Neural progenitor cell (in vitro differentiated cells): ENCODE results near the gene METRNL. TPM values are rescaled to one million over a fixed set of nuclear protein-coding genes. Genes with fewer than 3 reads are reported as not detected.
"Not testable (repeated sequence)": the region's sequence is repeated elsewhere in the genome, so short reads cannot be mapped to it uniquely, and the experiment has no call there.

Experiments
- DNase-seq: peaks from one replicate; pipeline ENCODE4 v3.0.0-alpha.2; 2016; ENCODE audit warnings: low spot score
- H2AFZ ChIP-seq: fragments of 200-600 bp; sonication (generic); replicated peaks from 2 replicates; pipeline ENCODE4 v1.6.1; 2016; ENCODE audit warnings: antibody characterized with exemption
- H3F3A ChIP-seq: fragments of 200-600 bp; sonication (generic); 2 replicates; pipeline ENCODE4 v1.6.1; 2016; ENCODE audit warnings: antibody characterized with exemption, low read depth
- H3K27ac ChIP-seq: fragments of 200-600 bp; sonication (generic); 2 replicates; pipeline ENCODE4 v1.5.1; 2016; ENCODE audit warnings: mild to moderate bottlenecking
- H3K27me3 ChIP-seq: fragments of 200-600 bp; sonication (generic); 2 replicates; pipeline ENCODE4 v1.6.1; 2016; ENCODE audit warnings: mild to moderate bottlenecking, moderate library complexity
- H3K36me3 ChIP-seq: fragments of 200-600 bp; sonication (generic); 2 replicates; pipeline ENCODE4 v1.5.1; 2016
- H3K4me1 ChIP-seq: fragments of 200-600 bp; sonication (generic); 2 replicates; pipeline ENCODE4 v1.6.1; 2016; ENCODE audit warnings: mixed run types
- H3K4me2 ChIP-seq: fragments of 200-600 bp; sonication (generic); 2 replicates; pipeline ENCODE4 v1.6.1; 2016
- H3K4me3 ChIP-seq: fragments of 200-600 bp; sonication (generic); 2 replicates; pipeline ENCODE4 v1.5.1; 2016
- H3K79me2 ChIP-seq: fragments of 200-600 bp; sonication (generic); 2 replicates; pipeline ENCODE4 v1.6.1; 2016; ENCODE audit warnings: low read depth
- H3K9ac ChIP-seq: fragments of 200-600 bp; sonication (generic); 2 replicates; pipeline ENCODE4 v1.6.1; 2016
- H3K9me3 ChIP-seq: fragments of 200-600 bp; sonication (generic); 2 replicates; pipeline ENCODE4 v1.5.1; 2016; ENCODE audit warnings: low read depth
- H4K20me1 ChIP-seq: fragments of 200-600 bp; sonication (generic); 2 replicates; pipeline ENCODE4 v1.6.1; 2016; ENCODE audit warnings: low read depth
- H3K27ac Mint-ChIP-seq: 3 replicates; pipeline ENCODE4 v1.8.0; 2021; ENCODE audit warnings: mixed read lengths
- H3K27me3 Mint-ChIP-seq: 2 replicates; pipeline ENCODE4 v1.8.0; 2022; ENCODE audit warnings: low read depth, mild to moderate bottlenecking, inconsistent platforms, moderate library complexity, mixed read lengths; ENCODE audit not compliant: insufficient read depth
- H3K36me3 Mint-ChIP-seq: 3 replicates; pipeline ENCODE4 v1.8.0; 2021; ENCODE audit warnings: mixed read lengths
- H3K4me1 Mint-ChIP-seq: 3 replicates; pipeline ENCODE4 v1.8.0; 2021; ENCODE audit warnings: mixed read lengths
- H3K4me3 Mint-ChIP-seq: 3 replicates; pipeline ENCODE4 v1.8.0; 2021; ENCODE audit warnings: mild to moderate bottlenecking, moderate library complexity, mixed read lengths
- H3K9me3 Mint-ChIP-seq: 3 replicates; pipeline ENCODE4 v1.8.0; 2020; ENCODE audit warnings: mixed read lengths
- EZH2 ChIP-seq: fragments of 200-600 bp; sonication (generic); IDR thresholded peaks from 2 replicates; pipeline ENCODE4 v1.6.1; 2017; ENCODE audit warnings: antibody characterized with exemption, mild to moderate bottlenecking, moderate library complexity
- EZH2phosphoT487 ChIP-seq: fragments of 200-600 bp; sonication (generic); IDR thresholded peaks from 2 replicates; pipeline ENCODE4 v1.6.1; 2017; ENCODE audit warnings: antibody characterized with exemption
- total RNA-seq: library from RNA; depleted of rRNA; stranded (reverse); fragments of >200 nt; gene quantifications from 2 replicates; pipeline ENCODE4 v1.2.3, GENCODE V29; 2015; ENCODE audit warnings: low replicate concordance
- TF ChIP-seq, protein P1 (sequence below): fragments of 200-600 bp; sonication (generic); IDR thresholded peaks from 2 replicates; pipeline ENCODE4 v1.5.1; 2017; ENCODE audit warnings: antibody characterized with exemption, mild to moderate bottlenecking

The METRNL gene
- total RNA-seq, 1 donor from 2014 or later, result 3.6 TPM

DNA sequence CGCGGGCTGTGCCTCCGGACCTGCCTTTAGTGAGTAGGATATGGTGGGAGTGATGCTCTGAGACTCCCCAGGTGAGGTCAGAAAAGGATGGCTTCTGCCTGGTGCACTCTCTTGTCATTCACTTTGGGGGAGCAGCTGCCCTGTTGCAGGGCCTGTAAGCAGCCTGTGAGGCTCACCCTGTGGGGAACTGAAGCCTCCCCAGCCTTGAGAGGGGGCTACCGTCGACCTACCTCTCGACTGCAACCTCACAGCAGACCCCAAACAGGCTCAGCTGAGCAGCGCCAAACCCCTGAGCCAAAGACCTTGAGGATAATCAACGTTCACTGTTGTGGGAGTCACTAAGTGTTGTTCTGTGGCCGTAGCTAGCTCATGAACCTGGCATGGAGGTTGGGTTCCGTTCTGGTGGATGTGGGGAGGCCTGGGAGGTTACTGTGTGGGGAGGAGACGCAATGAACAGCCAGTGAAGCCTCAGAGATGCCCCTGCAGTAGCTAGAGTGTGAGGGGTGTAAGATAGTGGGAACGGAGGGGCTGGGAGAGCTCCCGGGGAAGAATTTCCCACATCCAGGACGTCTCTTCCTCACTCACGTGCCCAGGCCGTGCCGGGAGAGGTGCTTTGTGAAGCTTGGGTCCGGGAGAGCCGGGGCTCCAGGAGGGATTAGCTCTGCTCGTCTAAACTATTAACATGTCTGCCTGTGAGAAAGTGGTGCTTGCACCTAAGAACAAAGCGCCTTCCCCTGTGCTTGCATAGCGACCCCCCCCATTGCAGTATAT lies 38.8 kb downstream of the METRNL start:
- Histone ChIP-seq H3K27me3 (peaks cover 53% of the 10 kb centered on the region), H3K4me2 (no peak overlapping the region), H3K9me3 (no peaks in the 10 kb centered on the region), H2AFZ (peak overlapping the region; percentile 18), H3K9ac (no peak overlapping the region), H3F3A (peaks cover 5% of the 10 kb centered on the region), H3K4me3 (no peak overlapping the region), H3K36me3 (no peaks in the 10 kb centered on the region), H4K20me1 (no peaks in the 10 kb centered on the region), H3K4me1 (peaks cover 7% of the 10 kb centered on the region), H3K79me2 (no peaks in the 10 kb centered on the region), H3K27ac (no peak overlapping the region)
- H3K4me1 Mint-ChIP-seq, result peaks cover 33% of the 10 kb centered on the region
- H3K9me3 Mint-ChIP-seq, result peaks cover 4% of the 10 kb centered on the region
- no peak for DNase-seq
- TF ChIP-seq EZH2phosphoT487 (no peak), EZH2 (no peak)
- TF ChIP-seq, protein P1, sequence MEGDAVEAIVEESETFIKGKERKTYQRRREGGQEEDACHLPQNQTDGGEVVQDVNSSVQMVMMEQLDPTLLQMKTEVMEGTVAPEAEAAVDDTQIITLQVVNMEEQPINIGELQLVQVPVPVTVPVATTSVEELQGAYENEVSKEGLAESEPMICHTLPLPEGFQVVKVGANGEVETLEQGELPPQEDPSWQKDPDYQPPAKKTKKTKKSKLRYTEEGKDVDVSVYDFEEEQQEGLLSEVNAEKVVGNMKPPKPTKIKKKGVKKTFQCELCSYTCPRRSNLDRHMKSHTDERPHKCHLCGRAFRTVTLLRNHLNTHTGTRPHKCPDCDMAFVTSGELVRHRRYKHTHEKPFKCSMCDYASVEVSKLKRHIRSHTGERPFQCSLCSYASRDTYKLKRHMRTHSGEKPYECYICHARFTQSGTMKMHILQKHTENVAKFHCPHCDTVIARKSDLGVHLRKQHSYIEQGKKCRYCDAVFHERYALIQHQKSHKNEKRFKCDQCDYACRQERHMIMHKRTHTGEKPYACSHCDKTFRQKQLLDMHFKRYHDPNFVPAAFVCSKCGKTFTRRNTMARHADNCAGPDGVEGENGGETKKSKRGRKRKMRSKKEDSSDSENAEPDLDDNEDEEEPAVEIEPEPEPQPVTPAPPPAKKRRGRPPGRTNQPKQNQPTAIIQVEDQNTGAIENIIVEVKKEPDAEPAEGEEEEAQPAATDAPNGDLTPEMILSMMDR, result no peak
- peak overlapping the region; percentile 97 for H3K27ac Mint-ChIP-seq
- H3K36me3 Mint-ChIP-seq, result no peaks in the 10 kb centered on the region
- H3K27me3 Mint-ChIP-seq, result peaks cover 37% of the 10 kb centered on the region
- peak overlapping the region; percentile 53 for H3K4me3 Mint-ChIP-seq

DNA sequence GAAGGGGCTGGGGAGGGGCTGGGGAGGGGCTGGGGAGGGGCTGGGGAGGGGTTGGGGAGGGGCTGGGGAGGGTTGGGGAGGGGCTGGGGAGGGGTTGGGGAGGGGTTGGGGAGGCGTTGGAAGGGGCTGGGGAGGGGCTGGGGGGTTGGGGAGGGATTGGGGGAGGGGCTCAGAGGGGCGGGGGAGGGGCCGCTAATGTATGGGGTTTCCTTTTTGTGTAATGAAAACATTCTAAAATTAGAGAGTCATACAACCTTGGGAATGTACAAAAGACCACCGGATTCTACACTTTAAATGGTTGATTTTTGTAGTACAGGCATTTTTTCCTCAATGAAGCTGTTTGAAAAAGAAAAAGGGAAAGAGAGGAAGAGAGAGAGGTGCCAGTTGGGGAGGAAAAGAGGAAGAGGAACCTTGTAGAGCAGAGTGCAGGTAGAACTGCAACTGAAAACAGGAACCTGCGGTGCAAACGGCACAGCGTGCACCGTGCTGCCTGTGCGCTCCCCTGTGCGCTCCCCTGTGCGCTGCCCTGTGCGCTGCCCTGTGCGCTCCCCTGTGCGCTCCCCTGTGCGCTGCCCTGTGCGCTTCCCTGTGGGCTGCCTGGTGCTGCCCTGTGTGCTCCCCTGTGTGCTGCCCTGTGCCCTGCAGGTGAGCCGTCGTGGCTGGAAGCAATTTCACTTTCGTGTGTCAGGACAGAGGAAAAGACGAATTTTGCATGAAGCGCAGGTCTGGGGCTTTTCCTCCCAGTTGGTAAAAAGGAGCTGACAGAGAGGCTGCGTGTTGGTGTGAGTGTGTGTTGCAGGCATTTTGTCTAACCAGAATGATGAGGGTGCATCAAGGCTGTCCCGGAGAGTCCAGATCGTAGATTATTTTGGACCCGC lies 40.8 kb downstream of the METRNL start:
- Histone ChIP-seq H3K4me2 (peak overlapping the region; percentile 73), H3K79me2 (no peaks in the 10 kb centered on the region), H3K9ac (no peak overlapping the region), H3F3A (peaks cover 5% of the 10 kb centered on the region), H3K9me3 (no peaks in the 10 kb centered on the region), H2AFZ (no peak overlapping the region), H3K4me1 (peaks cover 7% of the 10 kb centered on the region), H3K36me3 (no peaks in the 10 kb centered on the region), H4K20me1 (no peaks in the 10 kb centered on the region), H3K27me3 (peaks cover 61% of the 10 kb centered on the region), H3K27ac (no peak overlapping the region), H3K4me3 (peak overlapping the region; percentile 34)
- H3K36me3 Mint-ChIP-seq, result no peaks in the 10 kb centered on the region
- H3K4me1 Mint-ChIP-seq, result peaks cover 28% of the 10 kb centered on the region
- no peak overlapping the region for H3K27ac Mint-ChIP-seq
- H3K4me3 Mint-ChIP-seq, result peak overlapping the region; percentile 15
- DNase-seq, result no peak
- peaks cover 4% of the 10 kb centered on the region for H3K9me3 Mint-ChIP-seq
- H3K27me3 Mint-ChIP-seq, result peaks cover 39% of the 10 kb centered on the region
- TF ChIP-seq, protein P1, result no peak
- TF ChIP-seq EZH2, result peak; percentile 74
- no peak for TF ChIP-seq EZH2phosphoT487

DNA sequence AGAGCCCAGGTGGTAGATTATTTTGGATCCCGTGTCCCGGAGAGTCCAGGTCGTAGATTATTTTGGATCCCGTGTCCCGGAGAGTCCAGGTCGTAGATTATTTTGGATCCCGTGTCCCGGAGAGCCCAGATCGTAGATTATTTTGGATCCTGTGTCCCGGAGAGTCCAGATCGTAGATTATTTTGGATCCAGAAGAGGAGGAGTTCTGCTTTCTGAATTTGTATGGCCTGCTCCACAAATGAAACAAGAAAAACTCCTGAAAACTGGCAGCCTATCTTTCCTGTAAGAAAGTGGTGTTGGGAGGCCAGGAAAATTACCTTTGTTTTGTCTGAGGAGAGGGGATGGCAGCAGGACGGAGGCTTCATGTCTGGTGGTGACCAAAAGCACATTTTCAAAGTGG lies 42.1 kb downstream of the METRNL start:
- H3K4me3 ChIP-seq, result peak overlapping the region; percentile 34
- H3K4me2 ChIP-seq, result peak overlapping the region; percentile 73
- not testable (repeated sequence) for H3F3A ChIP-seq, H3K36me3 Mint-ChIP-seq, H3K27ac Mint-ChIP-seq, H3K9me3 ChIP-seq, H3K9me3 Mint-ChIP-seq, H3K79me2 ChIP-seq, H2AFZ ChIP-seq, H3K27ac ChIP-seq, H3K4me1 ChIP-seq, H3K36me3 ChIP-seq, H3K4me3 Mint-ChIP-seq, H3K9ac ChIP-seq, H4K20me1 ChIP-seq, DNase-seq
- H3K4me1 Mint-ChIP-seq, result peaks cover 24% of the 10 kb centered on the region
- peaks cover 39% of the 10 kb centered on the region for H3K27me3 Mint-ChIP-seq
- H3K27me3 ChIP-seq, result peaks cover 61% of the 10 kb centered on the region
